GM21619 (cell line): ENCODE results near the gene PPIA.
"Not testable (repeated sequence)": the region's sequence is repeated elsewhere in the genome, so short reads cannot be mapped to it uniquely, and the experiment has no call there.

ENCODE experiments used
- ATAC-seq: cut with Tn5 transposase; IDR thresholded peaks from one replicate; pipeline ENCODE4 v1.9.1; 2021; ENCODE audit not compliant: unreplicated experiment

PPIA gene

GRCh38 chr7:44784364-44784763, 12.1 kb upstream of the PPIA start:
- ATAC-seq: no peak

GRCh38 chr7:44785218-44785617, 11.3 kb upstream of the PPIA start:
- ATAC-seq: not testable (repeated sequence)

- ATAC-seq: no peak
Measured at GRCh38 chr7:44787041-44787440, 9.4 kb upstream of the PPIA start.

GRCh38 chr7:44787762-44788161, 8.7 kb upstream of the PPIA start:
- no peak for ATAC-seq

- no peak for ATAC-seq
Measured at GRCh38 chr7:44789990-44790389, 6.5 kb upstream of the PPIA start.

- no peak for ATAC-seq
Measured at GRCh38 chr7:44791278-44792219, 4.9 kb upstream of the PPIA start.

GRCh38 chr7:44793919-44794318, 2.6 kb upstream of the PPIA start:
- ATAC-seq: no peak

- no peak for ATAC-seq
Measured at GRCh38 chr7:44794331-44794730, 2.1 kb upstream of the PPIA start.

- peak; percentile 15 for ATAC-seq
Measured at GRCh38 chr7:44796034-44796503, 412 bp upstream of the PPIA start.

- peak; percentile 41 for ATAC-seq
Measured at GRCh38 chr7:44797329-44798258, 1.1 kb downstream of the PPIA start.

GRCh38 chr7:44798649-44799305, 2.3 kb downstream of the PPIA start:
- ATAC-seq: no peak

GRCh38 chr7:44799939-44800338, 3.5 kb downstream of the PPIA start:
- no peak for ATAC-seq

- ATAC-seq: no peak
Measured at GRCh38 chr7:44801890-44802289, 5.4 kb downstream of the PPIA start.

- no peak for ATAC-seq
Measured at GRCh38 chr7:44802418-44803025, 6.0 kb downstream of the PPIA start.

- not testable (repeated sequence) for ATAC-seq
Measured at GRCh38 chr7:44803828-44804519, 7.5 kb downstream of the PPIA start.

- ATAC-seq: no peak
Measured at GRCh38 chr7:44805950-44806349, 9.5 kb downstream of the PPIA start.

- no peak for ATAC-seq
Measured at GRCh38 chr7:44808914-44809393, 12.5 kb downstream of the PPIA start.

- ATAC-seq: no peak
Measured at GRCh38 chr7:44811093-44811492, 14.6 kb downstream of the PPIA start.

GRCh38 chr7:44811571-44811970, 15.1 kb downstream of the PPIA start:
- ATAC-seq: no peak

- no peak for ATAC-seq
Measured at GRCh38 chr7:44814919-44815318, 18.4 kb downstream of the PPIA start.
